Esophagus squamous epithelium (tissue), 4 donors: ENCODE data around the gene NAA10.

Experiments
- POLR2A ChIP-seq, 4 donors: fragments of 450-650 bp; IDR thresholded peaks; one replicate each; pipeline ENCODE4 v1.6.1; 2017; ENCODE audit warnings: antibody characterized with exemption in 4 of 4, mild to moderate bottlenecking in 4 of 4, moderate library complexity in 3 of 4
- TF ChIP-seq, protein P1 (sequence below), 6 experiments: fragments of 450-650 bp in 4 of 6; fragments of 200-600 bp in 2 of 6; sonication (generic) in 2 of 6; IDR thresholded peaks; one replicate each; pipeline ENCODE4 v1.5.1; 2016 to 2019; ENCODE audit warnings: antibody characterized with exemption in 6 of 6, mild to moderate bottlenecking in 4 of 6, moderate library complexity in 4 of 6

DNA sequence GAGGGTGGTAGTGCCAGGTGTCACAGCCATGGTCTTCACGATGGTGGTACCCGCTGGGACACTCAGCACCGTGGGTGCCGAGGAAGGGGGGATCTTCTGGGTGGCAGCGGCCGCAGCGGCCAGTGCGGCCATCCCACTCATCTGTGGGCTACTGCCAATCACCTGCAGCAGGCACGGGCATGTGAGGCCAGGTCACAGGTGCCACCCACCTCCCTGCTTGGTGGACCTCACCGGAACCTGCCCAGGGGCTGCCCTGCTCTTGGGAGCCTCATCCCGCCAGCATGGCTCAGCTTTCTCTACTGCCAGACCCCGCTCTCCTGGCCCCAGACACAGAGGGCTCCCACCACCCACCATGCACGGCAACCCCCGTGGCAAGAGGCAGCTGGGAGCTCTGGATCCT, 23.8 kb upstream of the NAA10 start:
- TF ChIP-seq, protein P1, sequence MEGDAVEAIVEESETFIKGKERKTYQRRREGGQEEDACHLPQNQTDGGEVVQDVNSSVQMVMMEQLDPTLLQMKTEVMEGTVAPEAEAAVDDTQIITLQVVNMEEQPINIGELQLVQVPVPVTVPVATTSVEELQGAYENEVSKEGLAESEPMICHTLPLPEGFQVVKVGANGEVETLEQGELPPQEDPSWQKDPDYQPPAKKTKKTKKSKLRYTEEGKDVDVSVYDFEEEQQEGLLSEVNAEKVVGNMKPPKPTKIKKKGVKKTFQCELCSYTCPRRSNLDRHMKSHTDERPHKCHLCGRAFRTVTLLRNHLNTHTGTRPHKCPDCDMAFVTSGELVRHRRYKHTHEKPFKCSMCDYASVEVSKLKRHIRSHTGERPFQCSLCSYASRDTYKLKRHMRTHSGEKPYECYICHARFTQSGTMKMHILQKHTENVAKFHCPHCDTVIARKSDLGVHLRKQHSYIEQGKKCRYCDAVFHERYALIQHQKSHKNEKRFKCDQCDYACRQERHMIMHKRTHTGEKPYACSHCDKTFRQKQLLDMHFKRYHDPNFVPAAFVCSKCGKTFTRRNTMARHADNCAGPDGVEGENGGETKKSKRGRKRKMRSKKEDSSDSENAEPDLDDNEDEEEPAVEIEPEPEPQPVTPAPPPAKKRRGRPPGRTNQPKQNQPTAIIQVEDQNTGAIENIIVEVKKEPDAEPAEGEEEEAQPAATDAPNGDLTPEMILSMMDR (IDR thresholded peaks at IDR 0.05): no peak
- no peak for TF ChIP-seq POLR2A (IDR thresholded peaks at IDR 0.05)
